GM12878 (cell line): ENCODE data around the gene KIF23.

Experiments used
- ATF3 ChIP-seq: IDR thresholded peaks from 2 replicates; pipeline ENCODE4 v1.6.1; 2011; ENCODE audit warnings: low read depth, mild to moderate bottlenecking, low read length, moderate library complexity, borderline replicate concordance; ENCODE audit errors: extremely low read depth
- CBX3 ChIP-seq: fragments of 200-600 bp; sonication (generic); IDR thresholded peaks from 2 replicates; pipeline ENCODE4 v1.6.1; 2016; ENCODE audit warnings: low read depth, borderline replicate concordance
- CREB1 ChIP-seq: IDR thresholded peaks from 2 replicates; pipeline ENCODE4 v1.6.1; 2012; ENCODE audit warnings: low read depth, mild to moderate bottlenecking, inconsistent platforms
- ELK1 ChIP-seq: IDR thresholded peaks from 2 replicates; pipeline ENCODE4 v1.6.1; 2012; ENCODE audit warnings: low read depth, low read length, improper control_type of control experiment
- FOXM1 ChIP-seq: IDR thresholded peaks from 2 replicates; pipeline ENCODE4 v1.6.1; 2012; ENCODE audit warnings: low read depth, mild to moderate bottlenecking, inconsistent platforms, low read length, moderate library complexity
- MYC ChIP-seq: IDR thresholded peaks from 2 replicates; pipeline ENCODE4 v1.6.1; 2011; ENCODE audit warnings: mild to moderate bottlenecking, low read length, moderate library complexity, inconsistent platforms; ENCODE audit not compliant: insufficient read depth, insufficient replicate concordance, insufficient read length, severe bottlenecking
- POLR2A ChIP-seq: IDR thresholded peaks from 2 replicates; pipeline ENCODE4 v1.6.1; 2011; ENCODE audit warnings: low read depth, mild to moderate bottlenecking, low read length
- SMC3 ChIP-seq: IDR thresholded peaks from 2 replicates; pipeline ENCODE4 v1.6.1; 2011; ENCODE audit warnings: low read length, improper control_type of control experiment, borderline replicate concordance
- TF ChIP-seq, protein P1 (sequence below), 3 experiments: IDR thresholded peaks in 2 of 3; conservative IDR thresholded peaks in 1 of 3; 2 replicates each; pipeline ENCODE4 v1.5.1; 2011; ENCODE audit warnings: low read depth in 3 of 3, low read length in 3 of 3, mild to moderate bottlenecking in 3 of 3, control low read depth in 2 of 3, moderate library complexity in 2 of 3, inconsistent platforms in 1 of 3, mixed read lengths in 1 of 3; ENCODE audit not compliant: control insufficient read depth in 2 of 3, insufficient read depth in 1 of 3; ENCODE audit errors: extremely low read depth in 1 of 3

GRCh38 chr15:69479971-69480370, 65.8 kb downstream of the KIF23 start:
- TF ChIP-seq CREB1 (no peak), MYC (no peak), POLR2A (no peak), CBX3 (no peak), SMC3 (no peak), FOXM1 (no peak), ATF3 (no peak), ELK1 (no peak)
- TF ChIP-seq, protein P1, sequence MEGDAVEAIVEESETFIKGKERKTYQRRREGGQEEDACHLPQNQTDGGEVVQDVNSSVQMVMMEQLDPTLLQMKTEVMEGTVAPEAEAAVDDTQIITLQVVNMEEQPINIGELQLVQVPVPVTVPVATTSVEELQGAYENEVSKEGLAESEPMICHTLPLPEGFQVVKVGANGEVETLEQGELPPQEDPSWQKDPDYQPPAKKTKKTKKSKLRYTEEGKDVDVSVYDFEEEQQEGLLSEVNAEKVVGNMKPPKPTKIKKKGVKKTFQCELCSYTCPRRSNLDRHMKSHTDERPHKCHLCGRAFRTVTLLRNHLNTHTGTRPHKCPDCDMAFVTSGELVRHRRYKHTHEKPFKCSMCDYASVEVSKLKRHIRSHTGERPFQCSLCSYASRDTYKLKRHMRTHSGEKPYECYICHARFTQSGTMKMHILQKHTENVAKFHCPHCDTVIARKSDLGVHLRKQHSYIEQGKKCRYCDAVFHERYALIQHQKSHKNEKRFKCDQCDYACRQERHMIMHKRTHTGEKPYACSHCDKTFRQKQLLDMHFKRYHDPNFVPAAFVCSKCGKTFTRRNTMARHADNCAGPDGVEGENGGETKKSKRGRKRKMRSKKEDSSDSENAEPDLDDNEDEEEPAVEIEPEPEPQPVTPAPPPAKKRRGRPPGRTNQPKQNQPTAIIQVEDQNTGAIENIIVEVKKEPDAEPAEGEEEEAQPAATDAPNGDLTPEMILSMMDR (IDR thresholded peaks at IDR 0.05 in 2 of 3, conservative IDR thresholded peaks at IDR 0.05 in 1 of 3; ENCODE audit: control insufficient read depth in 2 of 3, extremely low read depth in 1 of 3, insufficient read depth in 1 of 3, low read depth in 3 of 3, low read length in 3 of 3) = no peak
